ENCODE measurements around the gene MAD2L2.

The MAD2L2 gene

DNA sequence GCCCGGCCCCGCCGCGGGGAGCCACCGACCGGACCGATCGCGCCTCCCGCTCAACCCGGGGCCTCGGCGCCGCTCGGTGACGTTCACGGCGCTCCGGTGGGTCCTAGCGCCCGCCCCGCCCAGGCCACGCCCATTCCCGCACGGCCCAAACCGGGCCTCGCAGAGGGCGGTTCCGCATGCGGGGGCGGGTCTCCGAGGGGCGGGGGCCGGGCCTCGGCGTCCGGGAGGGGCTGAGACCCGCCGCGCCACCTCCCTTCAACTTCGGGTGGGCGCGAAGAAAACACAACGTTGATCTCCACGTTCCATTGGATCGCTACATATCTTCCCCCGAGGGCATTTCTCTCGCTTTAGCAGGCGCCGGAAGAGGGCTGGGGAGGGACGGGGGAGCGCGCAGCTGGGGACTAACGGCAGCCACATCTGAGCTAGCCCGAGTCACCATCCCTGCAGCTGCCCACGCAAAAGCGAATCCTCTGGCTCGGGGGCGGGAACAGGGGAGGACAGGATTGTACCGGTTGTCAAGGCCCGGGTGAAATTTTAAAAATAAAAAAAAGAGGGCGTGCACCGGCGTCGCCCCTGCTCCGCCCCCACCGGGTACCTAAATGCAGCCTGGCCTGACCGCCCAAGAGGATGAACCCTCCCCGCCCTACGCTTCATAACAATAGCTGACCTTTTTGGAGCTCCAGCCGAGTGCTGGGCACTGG is at the start of gene MAD2L2:
MAD2L2 (minus strand) TSS at position 78 of the 701 bp plus-strand sequence. CDS start 547 bp downstream, outside the sequence.
- DNase-seq (ENCODE audit: low read depth): peak; percentile 86

DNA sequence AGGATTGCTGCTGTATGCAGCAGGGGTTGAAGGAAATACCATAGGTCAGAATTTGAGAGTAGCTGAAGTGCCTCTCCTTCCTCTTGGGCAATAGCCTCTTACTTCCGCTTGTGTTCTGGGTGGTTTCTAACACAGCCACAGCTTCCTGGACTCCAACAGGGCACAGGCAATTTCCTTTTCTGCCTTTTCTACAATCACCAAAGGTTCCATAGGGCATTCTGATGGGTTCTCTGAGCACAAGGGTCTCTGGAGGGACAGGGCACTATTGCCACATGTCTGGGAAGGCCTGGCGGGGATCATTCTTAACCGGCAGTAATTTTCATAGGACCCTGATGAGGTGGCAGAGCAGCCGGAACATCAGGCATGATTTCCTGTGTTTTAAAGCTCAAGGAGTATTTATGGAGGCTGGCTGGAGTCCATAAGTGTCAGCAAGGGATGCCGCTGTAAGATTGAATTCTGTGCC is 49.5 kb upstream of the MAD2L2 start:
- DNase-seq (ENCODE audit: low read depth): peak; percentile 69

DNA sequence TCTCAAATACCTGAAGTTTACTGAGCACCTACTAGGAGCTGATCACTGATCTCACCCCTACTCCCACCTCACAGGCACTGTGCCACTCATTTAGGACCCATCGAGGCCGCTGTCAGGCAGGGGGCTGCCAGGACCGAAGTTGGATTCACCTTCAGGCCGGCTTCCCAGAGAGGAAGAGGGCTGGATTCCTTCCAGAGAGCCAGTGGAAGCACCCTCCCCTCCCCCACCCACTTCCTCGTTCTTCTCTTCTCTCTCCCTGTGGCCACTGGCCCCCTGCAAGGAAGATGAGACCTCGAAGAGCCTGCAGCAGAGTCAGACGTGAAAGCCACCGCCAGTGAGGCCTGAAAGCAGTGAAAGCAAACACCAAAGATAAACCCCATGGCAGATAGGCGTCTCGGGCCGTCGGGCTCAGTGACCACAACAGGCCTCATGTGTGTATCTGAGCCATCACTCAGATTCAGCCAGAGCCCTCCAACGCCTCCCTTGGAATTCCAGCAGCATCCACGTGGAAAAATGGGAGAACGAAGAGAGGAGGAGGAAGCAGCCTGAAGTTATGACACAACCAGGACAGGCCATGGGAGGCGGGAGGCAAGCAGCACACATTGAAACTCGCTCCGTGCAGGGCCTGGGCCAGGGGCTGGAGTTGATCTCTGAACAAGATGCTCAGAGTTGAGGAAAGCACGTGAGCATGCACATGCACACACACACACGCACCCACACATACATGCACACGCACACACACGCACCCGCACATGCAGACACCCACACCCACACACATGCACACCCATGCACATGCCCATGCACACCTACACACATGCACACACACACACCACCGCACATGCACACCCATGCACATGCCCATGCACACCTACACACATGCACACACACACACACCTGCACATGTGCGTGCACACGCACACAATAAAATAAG is 48.8 kb upstream of the MAD2L2 start:
- no peak for DNase-seq (ENCODE audit: low read depth)

DNA sequence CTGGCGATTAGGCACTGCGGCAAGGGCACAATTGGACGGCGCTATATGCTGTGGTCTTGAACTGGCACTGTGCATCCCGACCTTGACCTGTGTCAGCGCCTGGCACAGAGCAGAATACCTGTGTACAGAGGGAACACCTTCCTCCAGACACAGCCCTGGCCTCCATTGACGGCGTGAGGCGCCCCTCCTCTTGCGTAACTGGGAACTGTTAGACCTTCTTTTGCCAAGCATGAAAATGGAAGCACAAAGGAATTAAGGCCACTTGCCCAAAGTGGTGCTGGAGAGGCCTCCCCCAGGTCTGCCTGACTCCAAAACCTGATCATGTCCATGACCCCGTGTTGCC is 48.2 kb upstream of the MAD2L2 start:
- DNase-seq (ENCODE audit: low read depth): no peak

DNA sequence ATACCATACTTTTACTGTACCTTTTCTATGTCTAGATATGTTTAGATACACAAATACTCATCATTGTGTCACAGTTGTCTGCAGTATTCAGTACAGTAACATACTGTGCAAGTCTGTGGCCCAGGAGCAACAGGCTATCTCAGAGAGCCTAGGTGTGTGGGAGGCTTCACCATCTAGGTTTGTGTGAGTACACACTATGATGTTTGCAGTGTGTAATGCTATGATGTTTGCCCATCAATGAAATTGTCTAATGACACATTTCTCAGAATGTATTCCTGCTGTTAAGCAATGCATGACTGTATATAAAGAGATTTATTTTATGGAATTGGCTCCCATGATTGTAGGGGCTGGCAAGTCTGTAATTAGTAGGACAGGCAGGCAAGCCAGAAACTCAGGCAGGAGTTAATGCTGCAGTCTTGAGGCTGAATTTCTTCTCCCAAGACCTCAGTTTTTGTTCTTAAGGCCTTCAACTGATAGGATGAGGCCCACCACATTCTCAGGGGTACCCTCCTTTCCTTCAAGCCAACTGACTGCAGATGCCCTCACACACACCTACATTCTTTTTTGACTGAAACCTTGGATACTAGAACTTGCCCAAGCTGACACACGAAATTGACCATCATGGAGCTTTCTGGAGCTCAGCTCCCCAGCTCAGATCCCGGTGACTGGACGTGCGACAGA is 47.3 kb upstream of the MAD2L2 start:
- DNase-seq (ENCODE audit: low read depth): no peak

DNA sequence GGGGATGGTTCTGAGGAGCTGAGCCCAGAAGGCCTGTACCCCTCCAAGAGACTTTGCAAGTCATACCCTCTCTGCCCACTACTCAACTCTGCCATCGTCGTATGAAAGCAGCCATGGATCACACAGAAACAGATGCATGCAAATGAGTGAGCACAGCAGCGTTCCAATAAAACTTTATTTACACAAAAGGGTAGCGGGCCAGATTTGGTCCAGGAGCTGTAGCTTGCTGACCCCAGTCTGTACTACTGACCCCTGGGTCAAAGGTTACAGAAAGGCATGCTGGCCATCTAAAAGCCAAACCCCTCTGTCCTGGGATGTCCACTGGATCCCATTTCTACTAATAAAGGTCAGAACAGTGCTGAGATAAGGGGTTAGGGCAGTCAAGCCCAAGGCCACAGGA is 46.2 kb upstream of the MAD2L2 start:
- DNase-seq (ENCODE audit: low read depth): no peak

DNA sequence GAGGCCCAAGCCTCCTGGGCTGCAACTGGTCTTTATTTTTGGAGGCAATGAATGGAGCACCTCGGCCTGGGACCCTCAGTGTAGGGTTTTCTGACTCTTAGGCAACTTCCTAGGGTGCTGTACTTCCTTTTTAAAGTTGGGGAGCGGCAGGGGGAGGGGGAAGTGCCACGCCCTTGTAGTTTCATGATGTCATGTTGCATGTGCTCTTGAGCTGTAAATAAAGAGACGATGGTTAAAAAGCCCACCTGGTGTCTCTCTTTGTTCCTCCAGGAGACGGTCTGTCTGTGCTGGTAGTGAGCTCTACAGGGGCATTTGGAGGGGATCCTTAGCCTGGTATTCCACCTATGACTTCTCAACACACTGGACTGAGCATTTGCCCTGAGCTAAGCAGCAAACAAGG is 44.7 kb upstream of the MAD2L2 start:
- DNase-seq (ENCODE audit: low read depth): no peak

DNA sequence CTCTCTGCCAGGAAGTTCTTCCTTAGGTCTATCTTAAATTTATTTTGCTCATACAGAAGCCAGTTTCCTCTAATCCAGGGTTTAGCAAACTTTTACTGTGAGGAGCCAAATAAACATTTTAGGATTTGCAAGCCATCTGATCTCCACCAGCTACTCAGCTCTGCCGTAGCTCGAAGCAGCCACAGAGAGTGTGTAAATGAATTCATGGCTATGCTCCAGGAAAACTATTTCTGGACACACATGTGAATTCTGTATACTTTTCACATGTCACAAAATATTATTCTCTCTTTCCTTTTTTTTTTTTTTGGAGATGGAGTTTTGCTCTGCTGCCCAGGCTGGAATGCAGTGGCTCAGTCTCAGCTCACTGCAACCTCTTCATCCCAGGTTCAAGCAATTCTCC is 41.6 kb upstream of the MAD2L2 start:
- no peak for DNase-seq (ENCODE audit: low read depth)

DNA sequence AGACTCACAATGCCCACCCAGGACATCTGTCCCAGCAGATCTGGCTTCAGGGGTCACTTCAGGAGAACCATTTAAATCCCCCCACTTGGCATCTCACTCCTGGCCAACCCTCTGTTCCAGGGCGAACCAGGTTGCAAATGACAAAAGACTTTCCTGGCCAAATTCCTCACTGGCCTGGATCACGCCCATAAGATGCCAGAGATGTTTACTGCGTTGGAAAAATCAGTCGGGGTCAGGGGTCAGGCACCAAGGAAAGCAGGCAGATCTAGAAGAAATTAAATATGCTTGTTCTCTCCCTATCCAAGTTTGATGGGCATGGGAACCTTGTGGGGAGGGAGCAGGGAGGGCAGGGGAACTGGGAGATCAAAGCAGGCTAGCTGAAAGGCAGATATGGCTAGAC is 40.4 kb upstream of the MAD2L2 start:
- no peak for DNase-seq (ENCODE audit: low read depth)

DNA sequence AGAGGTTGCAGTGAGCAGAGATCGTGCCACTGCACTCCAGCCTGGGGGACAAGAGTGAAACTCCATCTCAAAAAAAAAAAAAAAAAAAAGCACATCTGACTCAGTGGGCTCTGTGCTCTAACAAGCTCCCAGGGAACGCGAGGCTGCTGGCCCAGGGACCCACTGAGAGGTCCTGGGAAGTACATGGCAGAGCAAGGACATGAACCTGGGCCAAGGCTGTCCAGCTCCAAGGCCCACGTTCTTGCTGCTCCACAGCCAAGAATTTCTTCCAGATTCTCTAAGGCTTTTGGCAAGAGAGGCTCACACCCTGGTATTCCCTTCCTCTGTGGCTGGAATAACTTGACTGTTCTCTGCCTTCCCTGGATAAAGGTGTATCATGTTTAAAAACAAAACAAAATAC is 39.6 kb upstream of the MAD2L2 start:
- no peak for DNase-seq (ENCODE audit: low read depth)

DNA sequence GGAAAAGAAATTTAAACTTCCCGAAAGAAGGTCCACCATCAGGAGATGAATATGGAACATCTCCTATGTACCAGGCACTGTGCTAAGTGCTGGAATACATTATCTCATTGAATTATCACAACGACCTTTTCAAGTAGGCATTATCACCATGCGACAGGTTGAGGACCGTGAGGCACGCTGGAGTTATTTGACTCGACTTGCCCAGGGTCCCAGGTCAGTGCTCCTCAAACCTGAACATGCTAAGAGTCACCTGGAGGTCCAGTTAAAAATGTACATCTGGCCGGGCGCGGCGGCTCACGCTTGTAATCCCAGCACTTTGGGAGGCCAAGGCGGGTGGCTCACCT is 39.1 kb upstream of the MAD2L2 start:
- DNase-seq (ENCODE audit: low read depth): no peak

DNA sequence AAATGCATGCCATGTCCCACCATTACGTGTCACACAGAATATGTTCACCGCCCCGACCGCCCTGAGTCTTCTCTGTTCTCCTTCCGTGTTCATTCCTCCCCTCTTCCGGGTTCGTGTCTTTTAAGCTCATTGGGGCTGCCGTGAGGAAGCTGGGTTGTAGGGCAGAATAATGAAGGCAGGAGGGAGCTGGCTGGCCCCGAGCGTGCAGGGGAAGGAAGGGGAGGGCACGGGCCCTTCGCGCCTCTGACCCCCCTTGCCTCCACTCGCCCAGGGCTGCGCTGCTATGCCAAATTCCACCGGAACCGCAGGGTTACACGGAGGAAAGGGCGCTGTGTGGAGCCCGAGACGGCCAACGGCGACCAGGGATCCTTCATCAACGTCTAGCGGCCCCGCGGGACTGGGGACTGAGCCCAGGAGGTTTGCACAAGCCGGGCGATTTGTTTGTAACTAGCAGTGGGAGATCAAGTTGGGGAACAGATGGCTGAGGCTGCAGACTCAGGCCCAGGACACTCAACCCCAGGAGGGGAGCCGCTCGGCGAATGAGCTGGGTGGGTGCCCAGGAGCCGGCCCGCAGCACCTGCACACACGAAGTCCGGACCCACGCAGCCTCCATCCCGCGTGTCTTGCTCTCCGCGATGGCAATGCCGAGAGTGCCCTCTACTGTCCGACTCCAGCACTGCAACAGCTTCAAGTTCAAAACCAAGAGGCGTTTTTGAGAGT is 38.5 kb upstream of the MAD2L2 start:
- peak; percentile 61 for DNase-seq (ENCODE audit: low read depth)

DNA sequence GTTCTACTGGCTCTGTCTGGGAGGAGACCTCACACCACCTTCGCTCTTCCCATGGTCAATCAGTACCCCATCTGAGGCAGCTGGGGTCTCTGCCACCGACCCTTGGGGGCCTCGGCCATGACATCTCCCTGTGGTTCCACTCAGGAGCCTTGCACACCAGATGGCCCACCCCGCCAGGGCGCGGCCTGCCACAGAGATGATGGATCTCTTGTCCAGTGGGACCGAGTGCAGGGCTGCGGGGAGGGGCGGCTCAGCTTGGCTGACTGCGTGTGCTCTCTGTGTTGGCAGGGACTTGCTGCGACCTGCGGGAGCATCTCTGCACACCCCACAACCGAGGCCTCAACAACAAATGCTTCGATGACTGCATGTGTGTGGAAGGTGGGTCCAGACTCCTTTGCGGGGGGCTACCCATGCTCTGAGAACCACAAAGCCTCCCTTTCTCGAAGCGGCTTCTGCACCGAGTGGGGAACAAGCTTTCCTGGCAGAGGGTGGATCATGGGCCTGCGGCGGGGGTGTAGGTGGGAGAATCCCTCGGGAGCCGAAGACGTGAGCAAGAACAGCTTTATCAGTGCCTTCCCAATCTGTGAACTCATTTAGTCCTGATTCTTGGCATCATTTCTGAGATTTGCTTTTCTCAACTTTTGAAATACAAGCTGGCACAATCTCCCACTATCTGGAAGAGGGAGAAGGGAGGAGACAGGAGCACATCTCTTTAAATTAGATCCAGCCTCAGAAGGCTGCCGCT is 34.1 kb upstream of the MAD2L2 start:
- DNase-seq (ENCODE audit: low read depth): no peak

DNA sequence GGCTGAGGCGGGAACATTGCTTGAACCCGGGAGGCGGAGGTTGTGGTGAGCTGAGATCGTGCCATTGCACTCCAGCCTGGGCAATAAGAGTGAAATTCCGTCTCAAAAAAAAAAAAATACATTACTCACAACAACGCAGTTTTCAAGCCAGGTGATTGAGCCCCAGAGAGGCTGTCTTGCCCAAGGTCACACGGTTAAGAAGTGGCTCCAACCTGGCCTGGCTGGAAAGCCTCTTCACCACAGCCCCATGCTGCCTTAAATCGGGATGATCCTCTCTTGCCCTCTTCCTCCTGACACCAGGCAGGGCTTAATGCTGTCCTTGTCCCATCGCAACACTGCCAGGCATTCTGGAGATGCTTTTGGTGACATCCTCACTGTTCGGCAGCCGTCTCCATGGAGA is 32.1 kb upstream of the MAD2L2 start:
- no peak for DNase-seq (ENCODE audit: low read depth)

DNA sequence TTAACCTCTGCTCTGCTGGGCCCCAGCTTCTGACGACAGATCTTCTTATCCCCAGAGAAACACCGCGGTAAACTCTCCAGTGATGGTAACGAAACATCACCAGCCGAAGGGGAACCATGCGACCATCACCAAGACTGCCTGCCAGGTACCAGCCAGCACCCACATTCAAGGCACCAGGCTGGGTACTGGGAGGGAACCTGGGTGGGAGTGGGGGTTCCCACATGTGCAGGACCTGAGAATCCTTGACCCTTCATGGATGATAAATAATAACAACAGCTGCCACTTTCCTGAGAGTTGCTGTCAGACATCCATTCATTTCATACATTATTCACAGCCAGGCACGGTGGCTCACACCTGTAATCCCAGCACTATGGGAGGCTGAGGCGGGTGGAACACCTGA is 31.3 kb upstream of the MAD2L2 start:
- DNase-seq (ENCODE audit: low read depth): no peak

DNA sequence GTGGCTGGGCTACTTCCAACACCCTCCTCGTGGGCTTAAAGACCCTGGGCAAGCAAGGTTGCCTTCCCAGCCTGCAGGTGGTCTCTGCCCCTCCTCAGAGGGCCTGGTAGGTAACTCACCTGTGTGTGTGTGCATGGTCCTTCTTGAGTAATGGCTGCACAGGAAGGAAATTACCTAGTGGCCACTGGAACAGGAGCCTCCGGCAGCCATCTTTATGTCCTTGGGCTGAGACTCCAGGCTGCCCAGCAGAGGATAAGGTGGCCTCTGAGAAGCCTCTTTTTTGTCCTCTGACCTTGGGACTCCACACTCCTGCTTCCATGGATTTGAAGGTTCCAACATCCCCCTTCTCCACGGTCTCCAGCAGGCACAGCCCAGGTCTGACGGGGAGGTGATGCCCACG is 30.5 kb upstream of the MAD2L2 start:
- no peak for DNase-seq (ENCODE audit: low read depth)

DNA sequence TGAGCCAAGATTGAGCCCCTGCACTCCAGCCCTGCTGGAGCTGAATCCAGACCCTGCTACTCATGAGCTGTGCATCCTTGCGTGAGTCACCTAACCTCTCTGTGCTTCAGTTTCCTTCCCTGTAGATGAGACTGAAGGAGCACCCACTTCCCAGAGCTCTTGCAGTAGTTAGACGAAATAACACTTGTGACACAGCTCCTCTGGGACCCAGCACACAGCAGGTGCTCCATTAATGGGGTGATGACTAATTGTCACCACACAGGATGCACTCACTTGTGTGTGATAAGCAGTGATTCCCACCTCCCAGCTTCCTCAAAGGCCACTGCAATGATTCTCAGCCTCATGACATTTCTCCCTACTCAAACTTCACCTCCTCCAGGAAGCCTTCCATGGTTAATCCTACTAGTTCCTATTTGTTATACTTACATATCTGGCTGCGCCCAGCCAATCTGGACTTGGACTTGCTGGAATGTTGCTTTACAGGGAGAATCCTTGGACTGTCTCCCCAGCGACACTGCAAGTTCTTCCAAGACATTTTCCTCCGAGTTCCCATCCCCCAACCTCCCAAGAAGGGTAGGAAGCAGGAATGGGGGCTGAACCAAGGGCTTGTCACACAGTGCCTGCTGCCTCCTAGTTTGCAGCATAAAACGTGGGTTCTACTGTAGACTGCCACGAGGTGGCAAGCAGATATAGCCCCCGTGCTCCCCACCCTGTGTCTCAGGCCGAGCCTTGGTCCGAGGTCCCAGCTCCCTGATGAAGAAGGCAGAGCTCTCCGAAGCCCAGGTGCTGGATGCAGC is 27.8 kb upstream of the MAD2L2 start:
- DNase-seq (ENCODE audit: low read depth): no peak

DNA sequence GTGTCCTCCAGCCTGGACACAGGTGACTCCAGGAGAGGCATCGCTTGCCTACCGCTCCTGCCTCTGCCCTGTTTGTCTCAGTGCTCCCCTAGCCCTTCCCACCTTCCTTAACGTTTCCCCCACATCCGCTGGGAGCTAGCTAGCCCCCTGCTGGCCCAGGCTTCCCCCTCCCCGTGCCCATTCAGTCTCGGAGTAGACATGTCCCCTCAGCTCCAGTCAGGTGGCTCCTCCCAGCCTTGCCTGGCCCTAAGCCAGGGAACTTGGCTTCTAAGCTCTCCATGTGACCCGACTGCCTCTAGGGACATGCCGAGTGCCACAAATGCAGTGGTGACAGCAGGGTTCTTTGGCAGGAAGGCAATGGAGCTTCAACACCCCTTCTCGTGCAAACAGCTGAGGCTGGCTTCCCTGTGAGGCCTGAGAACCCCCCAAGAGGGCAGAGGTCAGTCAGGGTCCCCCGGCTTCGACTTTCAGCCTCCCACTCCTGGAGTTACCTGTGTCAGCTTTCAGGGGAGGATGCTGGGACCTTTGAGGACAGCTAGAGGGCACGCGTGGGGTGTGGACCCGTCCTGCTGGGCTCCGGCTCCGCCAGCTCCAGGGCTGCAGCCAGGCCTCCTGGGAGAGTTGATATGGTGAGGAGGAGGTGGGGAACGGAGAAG is 26.8 kb upstream of the MAD2L2 start:
- no peak for DNase-seq (ENCODE audit: low read depth)

DNA sequence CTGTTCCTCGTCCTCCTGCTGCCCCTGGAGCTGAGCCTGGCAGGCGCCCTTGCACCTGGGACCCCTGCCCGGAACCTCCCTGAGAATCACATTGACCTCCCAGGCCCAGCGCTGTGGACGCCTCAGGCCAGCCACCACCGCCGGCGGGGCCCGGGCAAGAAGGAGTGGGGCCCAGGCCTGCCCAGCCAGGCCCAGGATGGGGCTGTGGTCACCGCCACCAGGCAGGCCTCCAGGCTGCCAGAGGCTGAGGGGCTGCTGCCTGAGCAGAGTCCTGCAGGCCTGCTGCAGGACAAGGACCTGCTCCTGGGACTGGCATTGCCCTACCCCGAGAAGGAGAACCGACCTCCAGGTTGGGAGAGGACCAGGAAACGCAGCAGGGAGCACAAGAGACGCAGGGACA is 25.3 kb upstream of the MAD2L2 start:
- DNase-seq (ENCODE audit: low read depth): no peak

DNA sequence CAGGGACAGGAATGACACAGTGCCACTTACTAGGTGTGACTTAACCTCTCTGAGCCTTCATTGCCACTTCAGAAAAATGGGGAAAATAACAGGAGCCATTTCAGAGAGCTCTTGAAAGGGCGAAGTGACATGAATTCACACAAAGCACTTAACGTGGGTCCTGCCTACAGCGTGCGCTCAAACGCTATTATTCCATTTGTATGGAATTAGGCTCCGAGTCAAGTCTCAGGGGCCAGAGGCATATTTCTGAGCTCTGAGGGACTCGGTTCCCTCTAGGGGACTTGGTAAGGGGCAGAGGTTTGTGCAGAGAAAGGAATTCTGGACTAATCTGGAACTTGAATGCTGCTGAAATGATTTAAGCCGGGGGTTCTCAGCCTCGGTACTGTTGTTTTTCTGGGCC is 24.6 kb upstream of the MAD2L2 start:
- DNase-seq (ENCODE audit: low read depth): no peak
